Karpas-422 (cell line): ENCODE measurements around the gene PUS7. TPM values are rescaled to one million over a fixed set of nuclear protein-coding genes. Genes with fewer than 3 reads are reported as not detected.
"Not testable (repeated sequence)": the region's sequence is repeated elsewhere in the genome, so short reads cannot be mapped to it uniquely, and the experiment has no call there.

Experiments
- DNase-seq: peaks from one replicate; pipeline ENCODE4 v3.0.0-alpha.2; 2015
- H2AFZ ChIP-seq: fragments of 200-600 bp; sonication (generic); 2 replicates; pipeline ENCODE4 v1.6.1; 2014; ENCODE audit warnings: antibody characterized with exemption, low read length, mixed read lengths
- H3K27ac ChIP-seq: fragments of 200-600 bp; sonication (generic); 2 replicates; pipeline ENCODE4 v1.5.1; 2014; ENCODE audit warnings: mild to moderate bottlenecking, low read length, moderate library complexity
- H3K27me3 ChIP-seq: fragments of 200-600 bp; sonication (generic); 2 replicates; pipeline ENCODE4 v1.6.1; 2014; ENCODE audit warnings: low read length, mixed read lengths
- H3K36me3 ChIP-seq: fragments of 200-600 bp; sonication (generic); 2 replicates; pipeline ENCODE4 v1.6.1; 2014; ENCODE audit warnings: low read length, mixed read lengths; ENCODE audit not compliant: insufficient read depth
- H3K4me1 ChIP-seq: fragments of 200-600 bp; sonication (generic); 2 replicates; pipeline ENCODE4 v1.6.1; 2014; ENCODE audit warnings: mild to moderate bottlenecking, low read length, mixed read lengths
- H3K4me2 ChIP-seq: fragments of 200-600 bp; sonication (generic); 2 replicates; pipeline ENCODE4 v1.6.1; 2014; ENCODE audit warnings: low read length, low read depth, mild to moderate bottlenecking; ENCODE audit not compliant: poor library complexity, severe bottlenecking
- H3K4me3 ChIP-seq: fragments of 200-600 bp; sonication (generic); 2 replicates; pipeline ENCODE4 v1.5.1; 2014; ENCODE audit warnings: mild to moderate bottlenecking, antibody characterized with exemption, low read length, mixed read lengths
- H3K79me2 ChIP-seq: fragments of 200-600 bp; sonication (generic); 2 replicates; pipeline ENCODE4 v1.6.1; 2014; ENCODE audit warnings: mild to moderate bottlenecking, low read length, mixed read lengths
- H3K9ac ChIP-seq: fragments of 200-600 bp; sonication (generic); 2 replicates; pipeline ENCODE4 v1.6.0; 2014; ENCODE audit warnings: low read length
- H3K9me2 ChIP-seq: fragments of 200-600 bp; sonication (generic), shearing (Covaris generic); replicated peaks from 2 replicates; pipeline ENCODE4 v1.6.0; 2014; ENCODE audit warnings: mild to moderate bottlenecking, low read length, moderate library complexity; ENCODE audit not compliant: insufficient read depth
- H3K9me3 ChIP-seq: fragments of 300-700, 200-600 bp; sonication (generic); 2 replicates; pipeline ENCODE4 v1.6.1; 2014; ENCODE audit warnings: low read length, mixed read lengths
- H4K20me1 ChIP-seq: fragments of 200-600 bp; sonication (generic); 2 replicates; pipeline ENCODE4 v1.6.1; 2014; ENCODE audit warnings: mild to moderate bottlenecking, antibody characterized with exemption, low read length, low read depth; ENCODE audit not compliant: insufficient read depth
- total RNA-seq: library from RNA; depleted of rRNA; stranded (reverse); fragments of >200 nt; shearing (Covaris generic); gene quantifications from 2 replicates; pipeline ENCODE4 v1.2.3, GENCODE V29; 2014; ENCODE audit warnings: low replicate concordance

Gene PUS7
- total RNA-seq, 1 experiment from 2014 or later = 22.0 TPM

GRCh38 chr7:105519353-105519752 lies 2.7 kb downstream of the PUS7 start:
- Histone ChIP-seq H3K27ac (no peak overlapping the region), H3K9me2 (no peaks in the 10 kb centered on the region), H4K20me1 (no peaks in the 10 kb centered on the region), H3K27me3 (no peaks in the 10 kb centered on the region), H3K36me3 (peaks cover 12% of the 10 kb centered on the region; the same call in 1 of the 2 replicates), H3K9ac (no peak overlapping the region), H3K4me1 (peaks cover 16% of the 10 kb centered on the region), H3K9me3 (no peaks in the 10 kb centered on the region), H3K79me2 (peaks cover 68% of the 10 kb centered on the region), H2AFZ (no peak overlapping the region), H3K4me3 (no peak overlapping the region), H3K4me2 (no peak overlapping the region)
- DNase-seq = no peak

DNA sequence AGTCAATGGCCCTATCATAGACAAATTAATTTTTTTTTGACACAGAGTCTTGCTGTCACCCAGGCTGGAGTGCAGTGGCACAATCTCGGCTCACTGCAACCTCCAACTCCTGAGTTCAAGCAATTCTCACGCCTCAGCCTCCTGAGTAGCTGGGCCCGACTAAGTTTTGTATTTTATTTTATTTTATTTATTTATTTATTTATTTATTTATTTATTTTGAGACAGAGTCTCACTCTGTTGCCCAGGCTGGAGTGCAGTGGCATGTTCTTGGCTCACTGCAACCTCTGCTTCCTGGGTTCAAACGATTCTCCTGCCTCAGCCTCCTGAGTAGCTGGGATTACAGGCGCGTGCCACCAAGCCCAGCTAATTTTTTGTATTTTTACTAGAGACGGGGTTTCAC lies 6.5 kb downstream of the PUS7 start:
- H3K9me2 ChIP-seq, H3K4me1 ChIP-seq, H4K20me1 ChIP-seq, H3K27ac ChIP-seq, H3K9ac ChIP-seq, DNase-seq, H3K9me3 ChIP-seq, H3K4me3 ChIP-seq, H3K4me2 ChIP-seq, H3K27me3 ChIP-seq, H2AFZ ChIP-seq: not testable (repeated sequence)
- Histone ChIP-seq H3K79me2 (peaks cover 84% of the 10 kb centered on the region), H3K36me3 (peaks cover 15% of the 10 kb centered on the region; the same call in 1 of the 2 replicates)

GRCh38 chr7:105512926-105513526 lies 9.0 kb downstream of the PUS7 start:
- H3K36me3 ChIP-seq = peaks cover 12% of the 10 kb centered on the region; the same call in 1 of the 2 replicates
- H3K9me2 ChIP-seq = no peaks in the 10 kb centered on the region
- H3K4me1 ChIP-seq = no peaks in the 10 kb centered on the region
- H3K79me2 ChIP-seq = peaks cover 83% of the 10 kb centered on the region
- no peaks in the 10 kb centered on the region for H3K27me3 ChIP-seq
- H3K9me3 ChIP-seq = no peaks in the 10 kb centered on the region
- peaks cover 17% of the 10 kb centered on the region for H4K20me1 ChIP-seq
- H3K4me3 ChIP-seq = no peak overlapping the region
- no peak for DNase-seq
- H3K9ac ChIP-seq = no peak overlapping the region
- H3K4me2 ChIP-seq = no peak overlapping the region
- H3K27ac ChIP-seq = no peak overlapping the region
- no peak overlapping the region for H2AFZ ChIP-seq

DNA sequence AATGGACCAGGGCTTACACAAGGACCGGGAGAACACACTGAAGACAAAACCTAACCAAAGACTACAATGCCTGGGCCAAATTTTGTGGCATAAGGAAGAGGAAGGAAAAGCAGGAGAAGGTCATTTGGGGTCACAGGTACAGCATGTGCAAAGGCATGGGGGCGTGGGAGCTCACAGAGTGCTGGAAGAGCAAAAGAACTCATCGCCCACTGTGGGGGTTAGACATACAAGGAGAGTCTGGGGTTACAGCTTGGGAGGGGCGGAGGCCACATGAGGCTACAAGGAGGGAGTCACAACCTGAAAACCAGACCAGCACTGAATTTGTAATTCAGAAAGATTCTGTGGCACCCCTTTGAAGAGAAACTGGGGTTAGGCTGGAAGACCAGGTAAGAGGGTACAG lies 9.7 kb downstream of the PUS7 start:
- Histone ChIP-seq H3K27ac (no peak overlapping the region), H3K4me3 (no peak overlapping the region), H3K9me2 (no peaks in the 10 kb centered on the region), H2AFZ (no peak overlapping the region), H3K9me3 (no peaks in the 10 kb centered on the region), H4K20me1 (peaks cover 19% of the 10 kb centered on the region), H3K4me1 (no peaks in the 10 kb centered on the region), H3K36me3 (peaks cover 14% of the 10 kb centered on the region; the same call in 1 of the 2 replicates), H3K27me3 (no peaks in the 10 kb centered on the region), H3K79me2 (peaks cover 79% of the 10 kb centered on the region), H3K9ac (no peak overlapping the region), H3K4me2 (no peak overlapping the region)
- no peak for DNase-seq

- no peak for DNase-seq
- no peak overlapping the region for H2AFZ ChIP-seq
- no peaks in the 10 kb centered on the region for H3K9me2 ChIP-seq
- no peaks in the 10 kb centered on the region for H4K20me1 ChIP-seq
- no peaks in the 10 kb centered on the region for H3K27me3 ChIP-seq
- no peak overlapping the region for H3K9ac ChIP-seq
- H3K4me2 ChIP-seq = no peak overlapping the region
- no peak overlapping the region for H3K27ac ChIP-seq
- H3K4me1 ChIP-seq = no peaks in the 10 kb centered on the region
- no peaks in the 10 kb centered on the region for H3K9me3 ChIP-seq
- no peak overlapping the region for H3K4me3 ChIP-seq
- peaks cover 34% of the 10 kb centered on the region; the same call in 1 of the 2 replicates for H3K36me3 ChIP-seq
- H3K79me2 ChIP-seq = peaks cover 5% of the 10 kb centered on the region; the same call in 1 of the 2 replicates
Measured at GRCh38 chr7:105502173-105502572, 19.9 kb downstream of the PUS7 start.

DNA sequence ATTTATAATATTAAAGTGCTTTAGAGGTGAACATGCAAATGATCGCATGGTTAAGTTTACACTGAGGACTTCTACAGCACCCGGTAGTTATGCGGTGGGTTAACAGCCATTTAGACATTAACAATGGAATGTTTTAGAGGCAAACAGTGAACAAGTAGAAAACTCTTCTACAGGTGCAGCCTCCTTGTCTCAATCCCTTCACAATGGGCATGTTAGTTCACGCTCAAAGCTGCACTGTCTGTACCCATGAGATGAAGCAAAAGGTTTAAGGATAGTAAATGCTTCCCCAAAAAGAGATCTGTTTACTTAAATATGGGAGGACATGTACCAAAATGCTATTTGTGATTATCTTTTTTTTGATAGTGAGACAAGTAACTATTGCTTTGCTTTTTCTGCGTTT lies 25.1 kb downstream of the PUS7 start:
- Histone ChIP-seq H3K36me3 (peaks cover 50% of the 10 kb centered on the region; the same call in 1 of the 2 replicates), H4K20me1 (no peaks in the 10 kb centered on the region), H3K4me2 (no peak overlapping the region), H3K4me1 (no peaks in the 10 kb centered on the region), H3K9ac (no peak overlapping the region), H3K79me2 (peaks cover 5% of the 10 kb centered on the region; the same call in 1 of the 2 replicates), H3K9me3 (no peaks in the 10 kb centered on the region), H3K27ac (no peak overlapping the region), H3K4me3 (no peak overlapping the region), H2AFZ (no peak overlapping the region), H3K27me3 (no peaks in the 10 kb centered on the region), H3K9me2 (no peaks in the 10 kb centered on the region)
- no peak for DNase-seq

DNA sequence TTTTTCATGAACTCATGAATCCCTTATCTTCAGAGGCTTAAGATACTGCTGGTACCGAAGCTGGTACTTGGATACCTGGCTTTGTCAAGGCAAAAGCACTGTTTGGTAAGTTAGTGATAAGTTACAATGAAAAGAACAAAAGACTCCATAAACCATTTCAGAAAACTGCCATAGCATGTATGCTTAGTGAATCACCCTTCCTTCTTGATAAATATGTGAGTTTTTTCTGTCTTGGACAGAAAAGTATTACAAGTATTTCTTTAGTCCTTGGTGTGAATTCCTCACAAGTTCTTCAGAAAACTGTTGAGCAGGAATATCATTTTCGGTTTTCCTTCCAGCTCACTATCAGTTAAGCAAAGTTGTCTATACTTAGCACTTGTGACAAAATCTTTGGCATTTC lies 25.6 kb downstream of the PUS7 start:
- Histone ChIP-seq H3K36me3 (peaks cover 50% of the 10 kb centered on the region; the same call in 1 of the 2 replicates), H3K9me3 (no peaks in the 10 kb centered on the region), H3K9ac (no peak overlapping the region), H4K20me1 (no peaks in the 10 kb centered on the region), H2AFZ (no peak overlapping the region), H3K79me2 (peaks cover 5% of the 10 kb centered on the region; the same call in 1 of the 2 replicates), H3K4me2 (no peak overlapping the region), H3K4me1 (no peaks in the 10 kb centered on the region), H3K4me3 (no peak overlapping the region), H3K27ac (no peak overlapping the region), H3K9me2 (no peaks in the 10 kb centered on the region), H3K27me3 (no peaks in the 10 kb centered on the region)
- DNase-seq = no peak

- peaks cover 4% of the 10 kb centered on the region for H3K79me2 ChIP-seq
- no peak overlapping the region for H3K9ac ChIP-seq
- no peaks in the 10 kb centered on the region for H3K9me3 ChIP-seq
- no peaks in the 10 kb centered on the region for H3K9me2 ChIP-seq
- no peak overlapping the region for H2AFZ ChIP-seq
- no peak overlapping the region for H3K4me2 ChIP-seq
- DNase-seq = no peak
- no peak overlapping the region for H3K4me3 ChIP-seq
- H3K27me3 ChIP-seq = no peaks in the 10 kb centered on the region
- H3K4me1 ChIP-seq = no peaks in the 10 kb centered on the region
- H3K36me3 ChIP-seq = peaks cover 40% of the 10 kb centered on the region; the same call in 1 of the 2 replicates
- H3K27ac ChIP-seq = no peak overlapping the region
- no peaks in the 10 kb centered on the region for H4K20me1 ChIP-seq
Measured at GRCh38 chr7:105493923-105494315, 28.2 kb downstream of the PUS7 start.
